ENCODE data around the gene DIPK1B.

DIPK1B gene

DNA sequence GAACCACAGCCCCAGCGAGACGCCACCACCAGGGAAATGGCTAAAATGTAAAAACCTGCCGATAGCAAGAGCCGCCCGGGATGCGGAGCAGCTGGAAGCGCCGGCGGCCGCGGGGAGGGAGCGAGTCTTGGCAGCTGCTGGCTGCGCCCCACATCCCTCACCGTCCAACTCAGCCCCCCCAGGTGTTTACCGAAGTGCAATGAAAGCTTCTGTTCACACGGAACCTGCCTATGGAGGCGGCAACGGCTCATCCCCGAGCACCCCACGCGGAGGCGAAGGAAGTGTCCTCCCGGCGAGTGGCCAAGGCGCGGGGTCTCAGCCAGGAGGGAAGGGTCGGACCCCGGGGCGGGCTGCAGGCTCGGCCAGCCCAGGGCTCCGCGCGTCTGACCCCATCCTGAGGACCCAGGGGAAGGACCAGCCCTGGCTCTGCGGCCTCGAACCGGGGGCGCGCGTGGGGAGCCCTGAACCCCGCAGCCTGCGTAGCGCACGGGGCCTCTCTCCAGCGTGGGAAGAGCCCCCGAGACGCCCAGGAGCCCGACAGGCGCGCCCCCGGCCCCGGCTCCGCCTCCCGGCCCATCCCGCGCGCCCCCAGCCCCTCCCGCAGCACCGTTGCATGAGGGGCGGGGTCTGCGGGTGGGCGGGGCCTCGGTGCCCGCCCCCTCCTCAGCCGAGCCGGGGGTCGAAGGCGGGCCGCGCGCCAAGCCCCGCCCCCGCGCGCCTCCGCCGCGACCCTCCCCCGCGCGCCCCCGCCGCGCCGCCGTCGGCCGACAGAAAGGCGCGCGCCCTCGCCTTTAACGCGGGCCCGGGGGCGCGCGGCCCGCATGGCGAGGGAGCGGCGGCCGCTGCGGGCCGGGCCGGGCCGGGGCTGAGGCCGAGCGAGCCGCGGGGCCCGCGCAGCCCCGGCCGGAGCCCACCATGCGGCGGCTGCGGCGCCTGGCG lies at the start of gene DIPK1B:
Gene DIPK1B (plus strand): TSS at position 822 of the 939 bp plus-strand sequence. CDS start 94 bp downstream, at position 916.
- no peak for DNase-seq (ENCODE audit: low spot score)

DNA sequence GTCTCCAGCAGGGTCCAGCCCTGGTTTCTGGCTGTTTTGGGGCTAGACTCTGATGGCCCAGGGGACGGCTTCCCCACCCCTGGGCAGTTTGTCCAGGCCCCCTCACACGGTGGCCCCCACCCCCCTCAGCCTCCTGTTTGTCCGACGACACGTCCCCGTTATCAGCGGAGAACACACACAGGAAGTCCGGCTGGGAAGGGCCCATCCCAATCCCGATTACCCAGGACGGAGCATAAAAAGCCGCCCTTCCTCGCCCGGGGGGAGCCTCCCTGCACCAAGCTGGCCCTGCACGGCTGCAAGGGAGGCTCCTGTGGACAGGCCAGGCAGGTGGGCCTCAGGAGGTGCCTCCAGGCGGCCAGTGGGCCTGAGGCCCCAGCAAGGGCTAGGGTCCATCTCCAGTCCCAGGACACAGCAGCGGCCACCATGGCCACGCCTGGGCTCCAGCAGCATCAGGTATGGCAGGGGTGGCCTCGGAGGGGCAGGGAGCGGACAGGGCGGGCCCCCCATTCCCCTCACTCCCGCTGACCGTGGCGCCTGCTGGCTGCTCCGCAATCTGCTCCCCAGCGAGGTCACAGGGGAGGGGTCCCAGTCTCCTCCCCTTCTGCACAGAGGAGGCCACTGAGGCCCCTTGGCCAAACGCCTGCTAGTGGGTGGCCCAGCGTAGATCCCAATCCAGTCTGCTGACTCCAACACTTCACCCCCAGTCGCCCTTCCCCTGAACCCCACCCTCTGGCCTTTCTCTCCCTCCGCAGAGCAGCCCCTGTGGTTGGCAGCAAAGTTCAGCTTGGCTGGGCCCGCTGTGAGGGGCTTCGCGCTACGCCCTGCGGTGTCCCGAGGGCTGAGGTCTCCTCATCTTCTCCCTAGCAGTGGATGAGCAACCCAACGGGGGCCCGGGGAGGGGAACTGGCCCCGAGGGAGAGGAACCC lies 49.5 kb upstream of the DIPK1B start, which contains the start of gene EGFL7:
Gene EGFL7 (plus strand): TSS at position 261 of the 926 bp plus-strand sequence. CDS start 5,367 bp downstream, outside the sequence.
- DNase-seq (ENCODE audit: low spot score) = no peak

DNA sequence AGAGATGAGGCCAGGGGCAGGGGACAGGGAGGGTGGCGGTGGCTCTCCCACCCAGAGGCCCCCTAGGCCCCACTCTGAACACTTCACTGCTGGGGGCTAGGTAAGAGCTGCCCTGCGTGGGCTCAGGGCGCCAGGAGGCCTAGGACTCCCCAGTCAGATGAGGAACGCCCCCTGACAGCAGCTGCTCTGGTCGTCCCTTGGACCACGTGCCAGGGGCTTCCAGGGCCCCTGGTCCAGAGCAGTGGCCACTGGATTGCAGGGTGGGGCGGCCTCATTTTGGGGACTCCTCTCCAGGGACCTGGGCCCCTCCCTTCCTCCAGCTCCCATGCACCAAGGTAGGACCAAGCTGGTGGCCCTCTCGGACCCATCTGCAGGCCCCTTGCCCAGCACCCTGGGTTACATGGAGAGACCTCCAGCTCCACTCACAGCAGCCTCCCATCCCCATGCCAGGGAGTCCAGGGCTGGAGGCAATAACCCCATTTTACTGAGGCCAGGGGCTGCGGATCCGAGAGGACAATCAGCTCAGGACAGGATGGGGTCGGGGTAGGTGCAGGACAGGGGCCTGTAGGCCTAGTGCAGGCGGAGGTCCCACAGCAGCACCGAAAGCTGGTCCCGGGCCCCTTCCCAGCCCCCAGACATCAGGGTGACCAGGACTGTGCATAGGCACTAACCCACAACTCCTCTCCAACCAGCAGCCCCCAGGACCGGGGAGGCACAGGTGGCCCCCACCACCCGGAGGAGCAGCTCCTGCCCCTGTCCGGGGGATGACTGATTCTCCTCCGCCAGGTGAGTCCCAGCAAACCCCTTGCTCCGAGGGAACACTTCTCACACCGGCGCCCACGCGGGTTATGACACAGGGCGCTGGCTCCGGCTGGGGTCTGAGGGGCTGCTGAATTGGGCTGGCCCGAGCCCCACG lies 48.1 kb upstream of the DIPK1B start:
- DNase-seq (ENCODE audit: low spot score) = no peak

DNA sequence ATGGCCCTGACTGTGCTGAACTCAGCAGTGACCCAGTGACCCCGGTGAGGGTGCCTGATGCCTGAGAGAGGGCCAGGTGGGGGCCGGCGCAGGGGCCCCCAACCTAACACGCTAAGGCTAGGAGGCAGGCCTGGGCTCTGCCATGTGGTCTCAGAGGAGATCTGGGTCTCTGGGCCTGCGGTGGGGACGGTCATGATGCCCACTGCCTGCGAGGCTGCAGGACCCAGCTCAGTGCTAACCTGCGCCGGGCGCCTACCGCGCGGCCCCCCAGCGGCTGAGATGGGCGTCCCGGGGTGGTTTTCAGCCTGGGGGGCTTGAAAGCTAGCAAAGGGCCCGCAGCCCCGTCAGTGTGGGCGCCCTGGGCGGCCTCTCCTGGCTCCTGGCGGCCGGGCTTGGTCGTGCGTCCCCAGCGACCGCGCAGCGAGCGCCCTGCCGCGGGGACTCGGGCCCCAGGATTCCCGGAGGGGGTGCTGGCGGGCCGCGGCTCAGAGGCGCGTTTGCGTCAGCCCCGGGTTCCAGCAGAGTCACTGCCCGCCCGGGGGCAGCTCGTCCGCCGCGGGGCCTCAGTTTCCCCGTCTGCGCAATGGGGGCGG lies 47.2 kb upstream of the DIPK1B start:
- no peak for DNase-seq (ENCODE audit: low spot score)

DNA sequence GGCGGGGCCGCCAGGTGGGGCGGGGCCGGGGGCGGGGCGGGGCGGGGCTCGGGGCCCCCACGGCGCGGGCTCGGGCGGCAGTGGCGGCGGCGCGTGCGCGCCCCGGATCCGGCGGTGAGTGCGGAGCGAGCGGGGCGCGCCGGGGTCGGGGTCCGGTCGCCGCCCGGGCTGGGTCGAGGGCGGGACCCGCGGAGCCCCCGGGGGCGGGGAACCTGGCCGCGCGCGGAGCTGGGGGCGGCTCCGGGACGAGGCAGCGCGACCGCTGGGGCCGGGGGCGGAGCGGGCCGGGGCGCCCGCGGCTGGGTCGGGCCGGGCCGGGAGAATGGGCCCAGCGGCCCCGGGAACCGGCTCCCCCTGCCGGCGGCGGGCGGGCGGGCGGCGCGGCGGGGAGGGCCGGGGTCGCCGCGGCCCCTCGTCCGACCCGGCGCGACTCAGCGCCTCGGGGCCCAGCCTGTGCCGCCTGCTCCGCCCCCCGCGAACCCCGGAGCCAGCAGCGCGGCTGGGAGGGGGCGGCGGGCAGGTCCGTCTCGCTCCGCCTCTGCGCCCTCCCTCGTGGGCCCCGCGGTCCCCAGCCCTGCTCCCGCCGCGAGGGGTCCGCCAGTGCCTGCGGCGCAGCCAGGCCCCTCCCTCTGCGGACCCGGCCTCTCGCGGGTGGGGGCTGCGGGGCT lies 46.5 kb upstream of the DIPK1B start:
- peak; percentile 38 for DNase-seq (ENCODE audit: low spot score)

DNA sequence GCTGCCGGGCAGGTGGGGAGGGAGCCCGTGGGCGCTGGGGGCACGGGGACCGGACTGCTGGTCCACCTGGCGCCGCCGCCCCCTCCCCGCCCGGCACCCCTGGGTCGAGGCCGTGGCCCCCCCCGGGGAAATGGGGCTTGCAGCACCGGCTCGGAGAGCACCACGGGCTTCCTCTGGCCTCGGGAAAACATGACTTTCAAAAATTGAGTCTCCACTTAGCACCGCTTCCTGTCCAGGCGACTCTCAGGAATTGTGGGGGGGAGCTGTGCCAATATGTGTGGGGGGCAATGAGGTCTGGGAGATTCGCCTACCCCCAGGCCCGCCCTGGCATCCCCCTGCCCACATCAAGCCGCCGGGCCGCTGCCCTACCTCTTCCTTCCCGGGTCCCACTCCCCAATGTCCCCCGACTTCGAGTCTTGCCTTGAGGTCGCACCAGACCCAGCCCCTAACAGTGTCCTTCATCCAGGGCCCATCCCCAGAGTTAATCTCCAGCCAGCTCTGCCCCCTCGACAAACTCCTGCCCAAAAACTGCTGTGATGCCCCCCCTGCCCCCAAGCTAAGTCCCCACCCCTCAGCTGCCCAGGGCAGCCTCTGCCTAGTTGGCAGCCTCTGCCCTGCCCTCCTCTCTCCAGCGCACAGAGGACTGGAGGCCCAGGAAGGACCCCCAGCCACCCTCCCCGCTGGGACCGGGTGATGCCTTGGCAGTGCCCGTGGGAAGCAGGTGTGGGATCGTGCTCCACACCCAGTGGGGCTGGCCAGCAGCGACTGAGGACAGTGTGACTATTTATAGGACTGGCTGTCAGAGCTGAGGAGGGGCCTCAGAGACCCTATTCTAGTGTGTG lies 45.8 kb upstream of the DIPK1B start:
- no peak for DNase-seq (ENCODE audit: low spot score)

DNA sequence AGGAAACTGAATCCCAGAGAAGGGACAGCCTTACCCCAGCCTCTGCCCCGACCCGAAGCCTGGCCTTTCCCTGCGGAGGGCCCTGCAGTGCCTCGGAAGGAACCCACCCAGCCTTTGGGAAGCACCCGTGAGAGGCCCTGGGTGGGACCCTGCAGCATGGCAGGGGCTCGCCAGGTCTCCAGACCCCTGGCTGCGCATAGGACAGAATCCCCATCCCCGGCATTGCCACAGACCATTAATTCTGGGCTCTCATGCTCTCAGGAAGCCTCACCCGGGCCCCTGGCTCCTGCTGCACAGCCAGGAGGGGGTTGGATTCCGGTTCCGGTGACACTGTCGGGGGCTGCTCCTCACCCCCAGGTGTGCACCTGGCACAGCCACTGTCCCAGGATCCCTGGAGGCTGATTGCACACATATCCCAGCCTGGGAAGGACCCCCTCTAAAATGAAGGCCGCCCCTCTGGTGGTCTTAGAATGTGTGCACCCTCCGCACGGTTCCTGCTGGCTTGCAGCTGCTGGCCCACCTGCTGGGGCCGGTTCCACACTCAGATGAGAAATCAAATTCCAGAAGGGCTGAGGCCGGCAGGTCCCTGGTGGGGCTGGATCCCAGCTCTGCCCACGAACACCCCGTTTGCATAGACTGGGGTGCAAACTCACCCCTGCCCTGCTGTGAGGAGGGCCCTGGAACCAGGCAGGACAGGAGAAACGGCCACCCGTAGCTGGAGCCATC lies 45.0 kb upstream of the DIPK1B start:
- no peak for DNase-seq (ENCODE audit: low spot score)

DNA sequence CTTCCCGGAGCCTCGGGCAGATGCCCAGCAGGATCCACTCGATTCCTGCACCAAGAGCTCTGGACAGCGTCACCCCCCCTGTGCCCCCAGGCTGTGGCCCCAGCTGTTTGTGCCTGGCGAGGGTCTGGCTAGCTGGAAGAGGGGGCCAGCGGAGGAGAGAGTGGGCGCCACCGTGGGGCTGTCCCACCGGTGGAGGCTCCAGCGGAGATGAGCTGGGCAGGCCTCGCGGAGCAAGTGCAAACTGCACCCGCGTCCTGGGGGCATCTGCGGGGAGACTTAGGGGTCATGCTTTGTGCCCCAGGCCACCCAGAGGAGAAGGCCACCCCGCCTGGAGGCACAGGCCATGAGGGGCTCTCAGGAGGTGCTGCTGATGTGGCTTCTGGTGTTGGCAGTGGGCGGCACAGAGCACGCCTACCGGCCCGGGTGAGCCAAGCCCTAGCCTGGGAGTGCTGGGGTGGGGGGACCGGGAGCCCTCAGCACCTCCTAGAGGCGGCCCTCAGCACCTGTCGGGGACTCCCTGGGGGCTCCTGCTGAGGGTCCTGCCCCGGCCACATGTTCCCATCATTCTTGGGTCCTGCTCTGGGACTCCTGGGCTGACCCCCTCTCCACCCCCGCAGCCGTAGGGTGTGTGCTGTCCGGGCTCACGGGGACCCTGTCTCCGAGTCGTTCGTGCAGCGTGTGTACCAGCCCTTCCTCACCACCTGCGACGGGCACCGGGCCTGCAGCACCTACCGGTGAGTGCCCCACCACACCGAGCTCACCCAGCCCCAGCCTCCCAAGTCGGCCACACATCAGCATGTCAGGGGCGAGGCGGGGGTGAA lies 44.2 kb upstream of the DIPK1B start:
- DNase-seq (ENCODE audit: low spot score) = no peak

DNA sequence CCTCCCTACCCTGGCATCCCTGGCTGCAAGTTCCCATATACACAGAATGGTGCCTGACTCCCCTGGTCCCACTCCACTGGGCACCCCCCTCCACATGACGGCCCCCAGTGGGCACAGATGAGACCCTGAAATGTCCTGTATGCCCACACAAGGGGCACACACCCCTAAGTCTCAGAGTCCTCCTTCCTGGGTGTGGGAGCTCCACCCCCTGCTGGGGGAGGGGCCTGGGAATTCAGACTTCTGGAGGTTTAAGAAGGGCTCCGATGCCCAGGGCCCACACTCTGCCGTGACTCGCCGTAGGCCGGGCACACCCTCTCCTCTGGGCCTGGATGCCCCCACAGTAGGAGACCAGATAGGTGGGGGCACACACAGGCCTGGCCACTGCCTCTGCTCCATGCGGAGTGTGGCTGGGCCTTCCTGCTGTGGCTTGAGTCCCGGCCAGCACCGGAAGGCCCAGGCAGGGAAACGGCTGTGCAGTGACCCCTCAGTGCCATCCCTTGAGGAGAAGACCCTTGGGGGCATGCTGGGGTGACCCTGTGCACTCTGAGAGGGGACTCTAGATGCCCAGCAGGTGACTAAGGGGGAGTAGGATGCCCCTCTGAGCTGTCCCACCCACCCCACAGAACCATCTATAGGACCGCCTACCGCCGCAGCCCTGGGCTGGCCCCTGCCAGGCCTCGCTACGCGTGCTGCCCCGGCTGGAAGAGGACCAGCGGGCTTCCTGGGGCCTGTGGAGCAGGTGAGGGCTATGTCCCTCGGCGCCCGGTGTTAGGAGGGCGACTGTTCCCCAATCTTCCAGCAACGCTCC lies 43.2 kb upstream of the DIPK1B start:
- DNase-seq (ENCODE audit: low spot score) = no peak

DNA sequence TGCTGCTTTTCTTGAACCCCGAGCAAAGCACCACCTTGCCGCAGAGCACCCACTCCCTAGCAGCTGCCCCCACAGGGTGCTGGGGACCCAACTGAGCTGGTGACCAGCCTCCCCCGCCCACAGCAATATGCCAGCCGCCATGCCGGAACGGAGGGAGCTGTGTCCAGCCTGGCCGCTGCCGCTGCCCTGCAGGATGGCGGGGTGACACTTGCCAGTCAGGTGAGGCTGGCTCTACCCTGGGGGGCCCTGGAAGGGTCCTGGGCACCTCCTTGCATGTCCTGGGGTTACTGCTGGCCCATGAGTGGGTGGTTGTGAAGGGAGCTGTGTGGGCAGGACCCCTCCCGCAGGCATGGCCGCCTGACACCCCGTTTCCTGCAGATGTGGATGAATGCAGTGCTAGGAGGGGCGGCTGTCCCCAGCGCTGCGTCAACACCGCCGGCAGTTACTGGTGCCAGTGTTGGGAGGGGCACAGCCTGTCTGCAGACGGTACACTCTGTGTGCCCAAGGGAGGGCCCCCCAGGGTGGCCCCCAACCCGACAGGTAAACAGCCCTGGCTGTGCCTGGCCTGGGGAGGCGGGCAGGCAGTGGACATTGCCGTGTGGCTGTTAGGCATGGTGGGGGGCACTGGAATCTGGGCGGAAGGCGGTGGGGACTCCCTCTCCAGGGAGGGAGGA lies 42.4 kb upstream of the DIPK1B start:
- DNase-seq (ENCODE audit: low spot score) = no peak

DNA sequence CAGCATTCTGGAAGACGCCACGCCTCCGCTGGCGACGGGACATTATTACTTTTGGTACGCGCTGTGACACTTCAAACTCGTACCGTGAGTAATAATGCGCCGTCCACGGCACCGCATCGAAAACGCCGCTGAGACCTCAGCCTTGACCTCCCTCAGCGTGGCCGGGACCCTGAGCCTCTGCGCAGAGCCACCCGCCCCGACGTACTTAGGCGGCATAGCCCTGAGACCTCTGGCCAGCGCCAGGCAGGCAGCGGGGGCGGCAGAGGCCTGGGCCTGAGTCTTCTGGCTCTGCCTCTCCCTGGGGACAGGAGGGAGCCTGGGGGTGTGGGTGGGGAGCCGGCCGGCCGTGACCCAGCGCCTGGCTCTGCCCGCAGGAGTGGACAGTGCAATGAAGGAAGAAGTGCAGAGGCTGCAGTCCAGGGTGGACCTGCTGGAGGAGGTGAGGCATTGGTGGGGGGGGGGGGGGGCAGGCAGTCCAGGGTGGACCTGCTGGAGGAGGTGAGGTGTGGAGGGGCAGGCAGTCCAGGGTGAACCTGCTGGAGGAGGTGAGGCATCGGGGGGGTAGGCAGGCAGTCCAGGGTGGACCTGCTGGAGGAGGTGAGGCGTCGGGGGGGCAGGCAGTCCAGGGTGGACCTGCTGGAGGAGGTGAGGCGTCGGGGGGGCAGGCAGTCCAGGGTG lies 41.7 kb upstream of the DIPK1B start:
- DNase-seq (ENCODE audit: low spot score) = no peak

DNA sequence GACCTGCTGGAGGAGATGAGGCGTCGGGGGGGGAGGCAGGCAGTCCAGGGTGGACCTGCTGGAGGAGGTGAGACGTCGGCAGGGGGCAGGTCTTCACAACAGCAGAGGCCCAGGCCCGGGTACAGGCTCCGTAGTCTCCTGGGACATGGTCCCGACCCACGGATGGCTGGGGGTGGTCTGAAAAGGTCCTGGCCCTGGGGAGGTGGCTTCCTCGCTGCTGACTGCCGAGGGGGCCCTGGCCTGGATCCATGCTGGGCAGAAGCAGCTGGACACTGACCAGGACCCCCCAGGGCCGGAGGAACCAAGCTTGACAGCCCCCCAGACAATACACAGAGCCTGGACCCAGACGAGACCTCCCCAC lies 41.1 kb upstream of the DIPK1B start:
- no peak for DNase-seq (ENCODE audit: low spot score)

DNA sequence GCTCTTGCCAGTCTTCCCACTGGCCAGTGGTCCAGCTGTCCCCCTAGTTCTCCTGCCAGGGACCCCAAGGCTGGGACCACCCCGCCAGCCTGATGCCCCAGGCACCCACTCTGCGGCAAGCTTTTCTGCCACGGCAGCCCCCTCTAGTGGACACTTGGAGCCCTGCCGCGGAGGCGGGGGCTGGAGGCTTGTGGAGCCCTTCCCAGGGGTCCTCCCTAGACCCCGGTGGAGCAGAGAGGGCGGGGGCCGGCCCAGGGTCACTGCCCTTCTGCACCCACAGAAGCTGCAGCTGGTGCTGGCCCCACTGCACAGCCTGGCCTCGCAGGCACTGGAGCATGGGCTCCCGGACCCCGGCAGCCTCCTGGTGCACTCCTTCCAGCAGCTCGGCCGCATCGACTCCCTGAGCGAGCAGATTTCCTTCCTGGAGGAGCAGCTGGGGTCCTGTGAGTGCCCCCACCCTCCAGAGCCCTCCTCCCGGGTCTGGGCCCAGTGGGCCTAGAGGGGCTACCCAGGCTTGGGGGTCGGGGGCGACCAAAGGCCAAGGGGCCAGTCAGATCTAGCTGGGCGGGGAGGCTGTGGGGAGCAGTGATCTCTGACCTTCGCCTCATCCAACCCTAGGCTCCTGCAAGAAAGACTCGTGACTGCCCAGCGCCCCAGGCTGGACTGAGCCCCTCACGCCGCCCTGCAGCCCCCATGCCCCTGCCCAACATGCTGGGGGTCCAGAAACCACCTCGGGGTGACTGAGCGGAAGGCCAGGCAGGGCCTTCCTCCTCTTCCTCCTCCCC lies 40.5 kb upstream of the DIPK1B start:
- no peak for DNase-seq (ENCODE audit: low spot score)

DNA sequence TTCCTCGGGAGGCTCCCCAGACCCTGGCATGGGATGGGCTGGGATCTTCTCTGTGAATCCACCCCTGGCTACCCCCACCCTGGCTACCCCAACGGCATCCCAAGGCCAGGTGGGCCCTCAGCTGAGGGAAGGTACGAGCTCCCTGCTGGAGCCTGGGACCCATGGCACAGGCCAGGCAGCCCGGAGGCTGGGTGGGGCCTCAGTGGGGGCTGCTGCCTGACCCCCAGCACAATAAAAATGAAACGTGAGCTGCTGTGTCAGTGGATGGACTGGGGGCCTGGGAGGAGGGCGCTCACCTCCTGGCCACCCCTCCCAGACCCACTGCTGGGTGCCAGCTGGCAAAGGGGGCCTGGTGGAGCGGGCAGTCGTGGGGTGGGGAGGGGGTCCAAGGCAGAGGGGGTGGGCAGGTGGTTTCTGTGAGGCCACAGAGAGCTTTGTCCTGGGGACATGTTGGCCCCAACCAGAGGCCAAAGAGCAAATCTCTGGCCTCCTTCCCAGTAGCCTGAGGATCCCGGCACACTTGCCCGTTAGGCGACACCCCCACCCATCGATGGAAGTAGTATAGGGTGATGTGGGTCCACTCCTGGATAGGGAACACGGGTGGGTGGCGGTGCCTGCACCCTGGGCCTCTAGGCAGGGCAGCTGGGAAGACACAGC lies 39.8 kb upstream of the DIPK1B start:
- no peak for DNase-seq (ENCODE audit: low spot score)
